Hepatocyte (in vitro differentiated cells): ENCODE measurements around the gene OR11G2. TPM values are rescaled to one million over a fixed set of nuclear protein-coding genes. Genes with fewer than 3 reads are reported as not detected.
"Not testable (repeated sequence)": the region's sequence is repeated elsewhere in the genome, so short reads cannot be mapped to it uniquely, and the experiment has no call there.

Experiments used
- DNase-seq: peaks from one replicate; pipeline ENCODE4 v3.0.0-alpha.2; 2016; ENCODE audit warnings: low spot score
- H2AFZ ChIP-seq: fragments of 200-600 bp; sonication (generic); 2 replicates; pipeline ENCODE4 v1.6.0; 2016; ENCODE audit warnings: antibody characterized with exemption, mild to moderate bottlenecking
- H3K27ac ChIP-seq: fragments of 200-600 bp; sonication (generic); 2 replicates; pipeline ENCODE4 v1.5.1; 2016; ENCODE audit warnings: mild to moderate bottlenecking
- H3K27me3 ChIP-seq: fragments of 200-600 bp; sonication (generic); 2 replicates; pipeline ENCODE4 v1.6.1; 2016
- H3K36me3 ChIP-seq: fragments of 200-600 bp; sonication (generic); replicated peaks from 2 replicates; pipeline ENCODE4 v1.5.1; 2016; ENCODE audit warnings: low read depth; ENCODE audit not compliant: insufficient read depth
- H3K4me1 ChIP-seq: fragments of 200-600 bp; sonication (generic); 2 replicates; pipeline ENCODE4 v1.5.1; 2016; ENCODE audit warnings: mild to moderate bottlenecking, moderate library complexity; ENCODE audit not compliant: insufficient read depth
- H3K4me2 ChIP-seq: fragments of 200-600 bp; sonication (generic); 2 replicates; pipeline ENCODE4 v1.6.0; 2016
- H3K4me3 ChIP-seq: fragments of 200-600 bp; sonication (generic); 2 replicates; pipeline ENCODE4 v1.5.1; 2016; ENCODE audit warnings: mild to moderate bottlenecking
- H3K79me2 ChIP-seq: fragments of 200-600 bp; sonication (generic); 2 replicates; pipeline ENCODE4 v1.6.0; 2017; ENCODE audit warnings: mild to moderate bottlenecking
- H3K9me2 ChIP-seq: fragments of 200-600 bp; sonication (generic); replicated peaks from 2 replicates; pipeline ENCODE4 v1.6.0; 2017; ENCODE audit warnings: mild to moderate bottlenecking; ENCODE audit not compliant: insufficient read depth
- H3K9me3 ChIP-seq: fragments of 200-600 bp; sonication (generic); 2 replicates; pipeline ENCODE4 v1.5.1; 2016; ENCODE audit warnings: low read depth, mild to moderate bottlenecking
- H4K20me1 ChIP-seq: fragments of 200-600 bp; sonication (generic); 2 replicates; pipeline ENCODE4 v1.6.0; 2016; ENCODE audit warnings: mild to moderate bottlenecking; ENCODE audit not compliant: insufficient read depth, poor library complexity, severe bottlenecking
- EZH2 ChIP-seq: fragments of 200-600 bp; sonication (generic); IDR thresholded peaks from 2 replicates; pipeline ENCODE4 v1.6.1; 2016; ENCODE audit warnings: antibody characterized with exemption, mild to moderate bottlenecking, borderline replicate concordance
- EZH2phosphoT487 ChIP-seq: fragments of 200-600 bp; sonication (generic); IDR thresholded peaks from one replicate; pipeline ENCODE4 v1.6.1; 2018; ENCODE audit warnings: antibody characterized with exemption, mild to moderate bottlenecking, low read depth, moderate library complexity; ENCODE audit not compliant: unreplicated experiment, severe bottlenecking
- WGBS: methylation state at CpG from one replicate; pipeline ENCODE4 v1.1.6; 2016; ENCODE audit warnings: low lambda C conversion rate; ENCODE audit errors: missing lambda C conversion rate; 5-methylcytosine and 5-hydroxymethylcytosine counted together
- polyA plus RNA-seq: library from polyadenylated mRNA; unstranded; fragments of >200 nt; fragmentation: Nextera tagmentation; extraction: Ambion mirVana; gene quantifications from 2 replicates; pipeline ENCODE4 v1.2.1, GENCODE V29; 2016
- total RNA-seq: library from RNA; depleted of rRNA; stranded (reverse); fragments of >200 nt; gene quantifications from 2 replicates; pipeline ENCODE4 v1.2.3, GENCODE V29; 2014
- TF ChIP-seq, protein P1 (sequence below): fragments of 200-600 bp; sonication (generic); IDR thresholded peaks from 2 replicates; pipeline ENCODE4 v1.5.1; 2016; ENCODE audit warnings: antibody characterized with exemption, mild to moderate bottlenecking; ENCODE audit not compliant: poor library complexity

Gene OR11G2
- total and polyA plus RNA-seq, 2 experiments from 2014 or later = not detected

DNA sequence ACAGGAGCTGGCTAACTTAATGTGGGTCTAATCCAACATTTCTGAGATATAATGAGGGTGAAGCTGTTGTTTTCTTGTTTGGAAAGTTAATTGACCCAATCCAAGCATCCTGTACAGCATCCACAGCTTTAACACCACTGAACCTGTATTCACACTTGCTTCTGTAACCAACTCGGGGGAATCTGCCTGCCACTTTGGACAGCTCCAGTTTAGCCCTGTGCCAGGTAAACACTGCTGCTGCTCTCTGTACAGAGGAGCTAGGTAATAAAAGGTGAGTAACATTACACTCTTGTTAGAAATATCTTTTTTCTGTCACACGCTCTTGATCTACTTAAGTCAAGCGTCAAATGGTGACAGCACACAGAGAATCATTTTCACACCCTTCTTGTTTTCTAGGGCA lies 700 bp downstream of the OR11G2 start:
- H3K36me3 ChIP-seq = no peaks in the 10 kb centered on the region
- no peak overlapping the region for H3K27ac ChIP-seq
- H4K20me1 ChIP-seq = no peaks in the 10 kb centered on the region
- DNase-seq = no peak
- H3K79me2 ChIP-seq = no peaks in the 10 kb centered on the region
- no peaks in the 10 kb centered on the region for H3K4me1 ChIP-seq
- no peak overlapping the region for H3K4me2 ChIP-seq
- no peaks in the 10 kb centered on the region for H3K9me3 ChIP-seq
- no peak overlapping the region for H2AFZ ChIP-seq
- 70% methylated on average over 3 of the region's 3 CpGs for WGBS
- no peak overlapping the region for H3K4me3 ChIP-seq
- H3K27me3 ChIP-seq = no peaks in the 10 kb centered on the region
- TF ChIP-seq EZH2 (no peak), EZH2phosphoT487 (no peak)
- TF ChIP-seq, protein P1, sequence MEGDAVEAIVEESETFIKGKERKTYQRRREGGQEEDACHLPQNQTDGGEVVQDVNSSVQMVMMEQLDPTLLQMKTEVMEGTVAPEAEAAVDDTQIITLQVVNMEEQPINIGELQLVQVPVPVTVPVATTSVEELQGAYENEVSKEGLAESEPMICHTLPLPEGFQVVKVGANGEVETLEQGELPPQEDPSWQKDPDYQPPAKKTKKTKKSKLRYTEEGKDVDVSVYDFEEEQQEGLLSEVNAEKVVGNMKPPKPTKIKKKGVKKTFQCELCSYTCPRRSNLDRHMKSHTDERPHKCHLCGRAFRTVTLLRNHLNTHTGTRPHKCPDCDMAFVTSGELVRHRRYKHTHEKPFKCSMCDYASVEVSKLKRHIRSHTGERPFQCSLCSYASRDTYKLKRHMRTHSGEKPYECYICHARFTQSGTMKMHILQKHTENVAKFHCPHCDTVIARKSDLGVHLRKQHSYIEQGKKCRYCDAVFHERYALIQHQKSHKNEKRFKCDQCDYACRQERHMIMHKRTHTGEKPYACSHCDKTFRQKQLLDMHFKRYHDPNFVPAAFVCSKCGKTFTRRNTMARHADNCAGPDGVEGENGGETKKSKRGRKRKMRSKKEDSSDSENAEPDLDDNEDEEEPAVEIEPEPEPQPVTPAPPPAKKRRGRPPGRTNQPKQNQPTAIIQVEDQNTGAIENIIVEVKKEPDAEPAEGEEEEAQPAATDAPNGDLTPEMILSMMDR = no peak
- no peaks in the 10 kb centered on the region for H3K9me2 ChIP-seq

DNA sequence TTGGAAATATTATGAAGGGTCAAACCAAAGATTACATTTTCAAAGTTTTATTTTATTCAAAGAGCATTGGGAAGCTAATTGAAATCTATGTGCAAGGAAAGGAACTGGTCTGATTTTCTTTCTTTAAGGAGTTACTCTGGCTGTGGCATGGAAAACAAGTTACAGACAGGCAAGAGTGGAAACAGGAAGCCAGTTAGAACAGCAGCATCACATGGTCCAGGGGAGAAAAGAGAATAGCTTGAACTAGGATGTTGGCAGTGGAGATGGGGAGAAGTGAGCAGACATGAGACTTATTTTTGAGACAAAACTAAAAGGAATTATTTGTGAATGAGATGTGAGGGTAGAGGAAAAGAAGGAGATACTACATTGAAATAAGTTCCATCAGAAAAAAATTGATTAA lies 3.4 kb downstream of the OR11G2 start:
- no peak overlapping the region for H3K27ac ChIP-seq
- no peaks in the 10 kb centered on the region for H3K4me1 ChIP-seq
- H3K9me2 ChIP-seq = no peaks in the 10 kb centered on the region
- TF ChIP-seq EZH2 = no peak
- H3K79me2 ChIP-seq = no peaks in the 10 kb centered on the region
- no peaks in the 10 kb centered on the region for H3K9me3 ChIP-seq
- H3K36me3 ChIP-seq = no peaks in the 10 kb centered on the region
- H3K27me3 ChIP-seq = no peaks in the 10 kb centered on the region
- H4K20me1 ChIP-seq = no peaks in the 10 kb centered on the region
- no peak for DNase-seq
- H2AFZ ChIP-seq = no peak overlapping the region
- no peak overlapping the region for H3K4me3 ChIP-seq
- no peak overlapping the region for H3K4me2 ChIP-seq

DNA sequence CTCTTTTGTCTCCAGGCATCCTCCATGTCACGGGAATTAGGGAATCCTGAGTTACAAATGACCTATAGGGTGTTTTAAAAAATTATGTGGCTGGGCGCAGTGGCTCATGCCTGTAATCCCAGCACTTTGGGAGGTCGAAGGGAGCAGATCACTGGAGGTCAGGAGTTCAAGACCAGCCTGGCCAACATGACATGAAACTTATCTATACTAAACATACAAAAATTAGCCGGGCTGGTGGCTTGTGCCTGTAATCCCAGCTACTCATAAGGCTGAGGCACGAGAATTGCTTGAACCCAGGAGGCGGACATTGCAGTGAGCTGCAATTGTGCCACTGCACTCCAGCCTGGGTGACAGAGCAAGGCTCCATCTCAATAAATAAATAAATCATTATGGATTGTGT lies 4.5 kb downstream of the OR11G2 start:
- H3K36me3 ChIP-seq, H3K4me1 ChIP-seq, H2AFZ ChIP-seq, H3K4me2 ChIP-seq, H3K4me3 ChIP-seq, DNase-seq, H3K27ac ChIP-seq, H3K9me3 ChIP-seq, H3K27me3 ChIP-seq, H3K9me2 ChIP-seq, H3K79me2 ChIP-seq, H4K20me1 ChIP-seq: not testable (repeated sequence)
- 68% methylated on average over 6 of the region's 6 CpGs for WGBS

DNA sequence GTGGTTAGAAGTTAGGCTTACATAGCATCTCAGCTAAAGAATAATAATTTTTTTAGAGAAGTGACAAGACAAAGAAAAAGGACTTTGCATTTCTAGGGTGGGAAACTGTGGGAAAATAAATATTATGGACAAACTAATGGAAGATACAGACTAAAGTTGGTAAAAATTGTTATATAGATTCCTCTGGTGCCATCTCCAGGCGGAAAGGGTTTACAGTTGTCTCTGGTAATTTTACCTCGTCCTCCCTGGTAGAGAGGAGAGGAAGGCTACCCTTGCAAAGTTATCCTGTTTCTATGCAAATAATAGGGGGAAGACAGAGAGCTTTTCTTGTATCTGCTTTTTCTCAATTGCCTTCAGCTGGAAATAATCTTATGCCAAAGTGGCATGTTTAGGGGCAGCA lies 5.2 kb downstream of the OR11G2 start:
- H3K9me2 ChIP-seq = no peaks in the 10 kb centered on the region
- no peaks in the 10 kb centered on the region for H3K4me1 ChIP-seq
- no peaks in the 10 kb centered on the region for H3K27me3 ChIP-seq
- DNase-seq = no peak
- no peaks in the 10 kb centered on the region for H3K36me3 ChIP-seq
- H3K9me3 ChIP-seq = no peaks in the 10 kb centered on the region
- H3K4me3 ChIP-seq = no peak overlapping the region
- no peaks in the 10 kb centered on the region for H4K20me1 ChIP-seq
- 35% methylated on average over 2 of the region's 2 CpGs for WGBS
- no peaks in the 10 kb centered on the region for H3K79me2 ChIP-seq
- no peak overlapping the region for H3K4me2 ChIP-seq
- H3K27ac ChIP-seq = no peak overlapping the region
- H2AFZ ChIP-seq = no peak overlapping the region
- TF ChIP-seq EZH2 = no peak
- TF ChIP-seq EZH2phosphoT487 = no peak
- TF ChIP-seq, protein P1 = no peak

DNA sequence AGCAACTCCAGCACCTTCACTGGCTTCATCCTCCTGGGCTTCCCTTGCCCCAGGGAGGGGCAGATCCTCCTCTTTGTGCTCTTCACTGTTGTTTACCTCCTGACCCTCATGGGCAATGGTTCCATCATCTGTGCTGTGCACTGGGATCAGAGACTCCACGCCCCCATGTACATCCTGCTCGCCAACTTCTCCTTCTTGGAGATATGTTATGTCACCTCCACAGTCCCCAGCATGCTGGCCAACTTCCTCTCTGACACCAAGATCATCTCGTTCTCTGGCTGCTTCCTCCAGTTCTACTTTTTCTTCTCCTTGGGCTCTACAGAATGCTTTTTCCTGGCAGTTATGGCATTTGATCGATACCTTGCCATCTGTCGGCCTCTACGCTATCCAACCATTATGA lies 6.8 kb downstream of the OR11G2 start:
- DNase-seq = no peak
- Histone ChIP-seq H3K36me3 (no peaks in the 10 kb centered on the region), H3K4me3 (no peak overlapping the region), H3K9me3 (no peaks in the 10 kb centered on the region), H3K4me2 (no peak overlapping the region), H3K27me3 (no peaks in the 10 kb centered on the region), H4K20me1 (no peaks in the 10 kb centered on the region), H3K79me2 (no peaks in the 10 kb centered on the region), H3K9me2 (no peaks in the 10 kb centered on the region), H2AFZ (no peak overlapping the region), H3K4me1 (no peaks in the 10 kb centered on the region), H3K27ac (no peak overlapping the region)
- WGBS = 73% methylated on average over 5 of the region's 6 CpGs
- no peak for TF ChIP-seq EZH2phosphoT487
- TF ChIP-seq, protein P1 = no peak
- no peak for TF ChIP-seq EZH2
